LoVo (cell line): ENCODE results near the gene NAGS.
"Not testable (repeated sequence)": the region's sequence is repeated elsewhere in the genome, so short reads cannot be mapped to it uniquely, and the experiment has no call there.

Experiments used
- DNase-seq: peaks from one replicate; pipeline ENCODE4 v3.0.0-alpha.2; 2016; ENCODE audit warnings: low spot score

Gene NAGS

GRCh38 chr17:44004077-44004760 is at the start of gene NAGS:
NAGS (plus strand) TSS chr17:44004622; CDS start chr17:44004664, 42 bp downstream.
- no peak for DNase-seq

GRCh38 chr17:43956222-43956621 is 48.2 kb upstream of the NAGS start:
- no peak for DNase-seq

- no peak for DNase-seq
Observed at GRCh38 chr17:43958748-43959352, 45.6 kb upstream of the NAGS start.

GRCh38 chr17:43961292-43961691 is 43.1 kb upstream of the NAGS start:
- not testable (repeated sequence) for DNase-seq

GRCh38 chr17:43961954-43962353 is 42.5 kb upstream of the NAGS start:
- DNase-seq, result no peak

- no peak for DNase-seq
Observed at GRCh38 chr17:43962479-43962878, 41.9 kb upstream of the NAGS start.

GRCh38 chr17:43966276-43966675 is 38.1 kb upstream of the NAGS start:
- peak; percentile 14 for DNase-seq

- DNase-seq, result no peak
Observed at GRCh38 chr17:43967251-43967875, 37.1 kb upstream of the NAGS start.

GRCh38 chr17:43970366-43970765 is 34.1 kb upstream of the NAGS start:
- no peak for DNase-seq

- DNase-seq, result not testable (repeated sequence)
Observed at GRCh38 chr17:43971436-43971835, 33.0 kb upstream of the NAGS start.

- not testable (repeated sequence) for DNase-seq
Observed at GRCh38 chr17:43972444-43973212, 31.8 kb upstream of the NAGS start.

GRCh38 chr17:43974382-43975266 is 29.8 kb upstream of the NAGS start:
- DNase-seq, result no peak

GRCh38 chr17:43975898-43976297 is 28.5 kb upstream of the NAGS start:
- no peak for DNase-seq

GRCh38 chr17:43976963-43977837 is 27.2 kb upstream of the NAGS start:
- no peak for DNase-seq

GRCh38 chr17:43978078-43978477 is 26.3 kb upstream of the NAGS start:
- no peak for DNase-seq

GRCh38 chr17:43979011-43979410 is 25.4 kb upstream of the NAGS start:
- no peak for DNase-seq

- DNase-seq, result no peak
Observed at GRCh38 chr17:43979671-43980070, 24.8 kb upstream of the NAGS start.

GRCh38 chr17:43982171-43982570 is 22.3 kb upstream of the NAGS start:
- no peak for DNase-seq

GRCh38 chr17:43983196-43983514 is 21.3 kb upstream of the NAGS start:
- DNase-seq, result no peak

GRCh38 chr17:43983515-43984411 is 20.7 kb upstream of the NAGS start:
- peak; percentile 26 for DNase-seq
